ENCODE measurements around the gene TTC9B.

Gene TTC9B

GRCh38 chr19:40205760-40206159 is 12.4 kb downstream of the TTC9B start:
- H3K27ac ChIP-seq = no peak overlapping the region
- TF ChIP-seq ZFX (IDR thresholded peaks at IDR 0.05) (no peak), CTCF (conservative IDR thresholded peaks at IDR 0.05) (no peak)

- TF ChIP-seq CTCF (conservative IDR thresholded peaks at IDR 0.05) (no peak), ZFX (IDR thresholded peaks at IDR 0.05) (no peak)
- H3K27ac ChIP-seq = no peak overlapping the region
Observed at GRCh38 chr19:40204381-40204780, 13.8 kb downstream of the TTC9B start.

GRCh38 chr19:40200341-40201099 is 17.7 kb downstream of the TTC9B start:
- H3K27ac ChIP-seq = no peak overlapping the region
- no peak for TF ChIP-seq CTCF (conservative IDR thresholded peaks at IDR 0.05)
- TF ChIP-seq ZFX (IDR thresholded peaks at IDR 0.05) = no peak

DNA sequence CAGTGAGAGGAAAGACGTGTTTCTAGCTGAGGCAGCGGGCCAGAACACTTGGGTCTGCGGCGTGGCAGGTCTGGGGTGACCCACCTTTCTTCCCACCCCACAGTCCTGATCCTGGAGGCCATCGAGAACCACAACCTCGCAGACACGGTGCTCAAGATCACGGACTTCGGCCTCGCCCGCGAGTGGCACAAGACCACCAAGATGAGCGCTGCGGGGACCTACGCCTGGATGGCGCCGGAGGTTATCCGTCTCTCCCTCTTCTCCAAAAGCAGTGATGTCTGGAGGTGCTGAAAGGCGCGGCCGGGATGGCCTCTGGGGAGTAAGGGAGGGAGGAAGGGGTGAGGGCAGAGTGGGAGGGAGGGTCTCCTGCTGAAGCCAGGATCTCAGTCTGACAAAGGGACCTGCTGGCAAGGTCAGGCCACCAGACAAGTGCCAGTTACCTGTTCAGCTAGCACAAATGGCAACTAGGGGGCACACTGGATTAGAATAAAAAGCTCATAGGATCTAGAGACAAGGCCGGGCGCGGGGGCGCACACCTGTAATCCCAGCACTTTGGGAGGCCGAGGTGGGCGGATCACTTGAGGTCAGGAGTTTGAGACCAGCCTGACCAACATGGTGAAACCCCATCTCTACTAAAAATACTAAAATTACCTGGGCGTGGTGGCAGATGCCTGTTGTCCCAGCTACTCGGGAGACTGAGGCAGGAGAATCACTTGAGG is 19.8 kb downstream of the TTC9B start:
- H3K27ac ChIP-seq = no peak overlapping the region
- TF ChIP-seq CTCF (conservative IDR thresholded peaks at IDR 0.05) (no peak), ZFX (IDR thresholded peaks at IDR 0.05) (no peak)

DNA sequence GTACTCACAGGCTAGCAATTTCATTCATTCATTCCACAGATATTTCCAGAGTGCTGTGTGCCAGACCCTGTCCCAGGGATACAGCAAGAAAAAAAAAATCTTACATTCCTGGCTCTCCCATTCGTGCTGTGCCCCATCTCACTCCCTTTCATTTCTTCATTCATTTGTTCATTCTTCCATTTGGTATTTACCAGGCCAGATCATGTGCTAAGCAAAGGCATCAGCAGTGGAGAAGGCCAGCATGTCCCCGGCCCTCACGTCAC is 24.7 kb downstream of the TTC9B start:
- TF ChIP-seq CTCF (conservative IDR thresholded peaks at IDR 0.05) (no peak), ZFX (IDR thresholded peaks at IDR 0.05) (no peak)
- no peak overlapping the region for H3K27ac ChIP-seq

GRCh38 chr19:40192758-40193586 is 25.2 kb downstream of the TTC9B start:
- no peak overlapping the region for H3K27ac ChIP-seq
- TF ChIP-seq CTCF (conservative IDR thresholded peaks at IDR 0.05) = no peak
- no peak for TF ChIP-seq ZFX (IDR thresholded peaks at IDR 0.05)
